Calu3 (cell line): ENCODE data around the gene STX8. TPM values are rescaled to one million over a fixed set of nuclear protein-coding genes. Genes with fewer than 3 reads are reported as not detected.

Experiments
- BruUV-seq: library from RNA; stranded (reverse); fragments of 400-500 nt; replicated peaks from 2 replicates; lab custom pipeline; 2021; lab: Mats Ljungman, UMichigan
- CTCF ChIA-PET: fragments of 300-600 bp; sonication (Branson Sonifier 250); formaldehyde crosslinking; loops from one replicate; lab custom pipeline; 2022; ENCODE audit warnings: antibody characterized with exemption; lab: Charles Lee
- DNase-seq: peaks from one replicate; pipeline ENCODE4 v3.0.0; 2022
- H3K27ac Mint-ChIP-seq: one replicate; pipeline ENCODE4 v1.8.0; 2022; ENCODE audit warnings: mixed read lengths; ENCODE audit not compliant: unreplicated experiment
- H3K27me3 Mint-ChIP-seq: one replicate; pipeline ENCODE4 v1.8.0; 2022; ENCODE audit warnings: mixed read lengths; ENCODE audit not compliant: unreplicated experiment
- H3K36me3 Mint-ChIP-seq: one replicate; pipeline ENCODE4 v1.8.0; 2022; ENCODE audit warnings: mild to moderate bottlenecking, moderate library complexity, mixed read lengths; ENCODE audit not compliant: insufficient read depth, unreplicated experiment
- H3K4me1 Mint-ChIP-seq: one replicate; pipeline ENCODE4 v1.8.0; 2022; ENCODE audit warnings: mild to moderate bottlenecking, low read depth, mixed read lengths; ENCODE audit not compliant: unreplicated experiment
- H3K4me3 Mint-ChIP-seq: one replicate; pipeline ENCODE4 v1.8.0; 2022; ENCODE audit warnings: mild to moderate bottlenecking, low read depth, moderate library complexity, mixed read lengths; ENCODE audit not compliant: unreplicated experiment
- H3K9me3 Mint-ChIP-seq: one replicate; pipeline ENCODE4 v1.8.0; 2022; ENCODE audit warnings: low read depth, mixed read lengths; ENCODE audit not compliant: unreplicated experiment
- CTCF ChIP-seq: fragments of 200-600 bp; IDR thresholded peaks from one replicate; pipeline ENCODE4 v1.8.0; 2022; ENCODE audit warnings: antibody characterized with exemption; ENCODE audit not compliant: unreplicated experiment
- intact Hi-C: fragments of 100-400 bp; cut with micrococcal nuclease; formaldehyde crosslinking; loops from one replicate; pipeline ENCODE4 v1.10.0; 2022; ENCODE audit not compliant: unreplicated experiment
- total RNA-seq: library from RNA; stranded (reverse); gene quantifications from 2 replicates; pipeline ENCODE4 v1.2.3, GENCODE V29; 2022

Gene STX8
- total RNA-seq, 1 experiment from 2014 or later, result 32.4 TPM

GRCh38 chr17:9271989-9272388 lies 303.6 kb downstream of the STX8 start:
- BruUV-seq, result no TSS peak
- Mint-ChIP-seq H3K27ac (no peak overlapping the region), H3K4me1 (no peaks in the 10 kb centered on the region), H3K9me3 (no peaks in the 10 kb centered on the region), H3K36me3 (no peaks in the 10 kb centered on the region), H3K27me3 (no peaks in the 10 kb centered on the region), H3K4me3 (no peak overlapping the region)
- intact Hi-C loops, result no loop called here
- TF ChIP-seq CTCF, result no peak
- DNase-seq, result no peak
- CTCF ChIA-PET, result no interaction called here

GRCh38 chr17:9270921-9271320 lies 304.7 kb downstream of the STX8 start:
- H3K27me3 Mint-ChIP-seq, result no peaks in the 10 kb centered on the region
- TF ChIP-seq CTCF, result no peak
- no peaks in the 10 kb centered on the region for H3K4me1 Mint-ChIP-seq
- no peak overlapping the region for H3K27ac Mint-ChIP-seq
- no peaks in the 10 kb centered on the region for H3K9me3 Mint-ChIP-seq
- no peak for DNase-seq
- CTCF ChIA-PET, result no interaction called here
- no peak overlapping the region for H3K4me3 Mint-ChIP-seq
- intact Hi-C loops, result no loop called here
- no TSS peak for BruUV-seq
- H3K36me3 Mint-ChIP-seq, result no peaks in the 10 kb centered on the region

- CTCF ChIA-PET, result no interaction called here
- no peak for DNase-seq
- no peak for TF ChIP-seq CTCF
- H3K9me3 Mint-ChIP-seq, result no peaks in the 10 kb centered on the region
- BruUV-seq, result no TSS peak
- intact Hi-C loops, result no loop called here
- H3K36me3 Mint-ChIP-seq, result no peaks in the 10 kb centered on the region
- H3K27ac Mint-ChIP-seq, result no peak overlapping the region
- H3K4me1 Mint-ChIP-seq, result no peaks in the 10 kb centered on the region
- H3K4me3 Mint-ChIP-seq, result no peak overlapping the region
- no peaks in the 10 kb centered on the region for H3K27me3 Mint-ChIP-seq
These were observed 306.1 kb downstream of the STX8 start for GRCh38 chr17:9269350-9270035.

- intact Hi-C loops, result no loop called here
- no peaks in the 10 kb centered on the region for H3K36me3 Mint-ChIP-seq
- H3K9me3 Mint-ChIP-seq, result no peaks in the 10 kb centered on the region
- no peaks in the 10 kb centered on the region for H3K4me1 Mint-ChIP-seq
- CTCF ChIA-PET, result no interaction called here
- no peak for DNase-seq
- H3K27ac Mint-ChIP-seq, result no peak overlapping the region
- no peak for TF ChIP-seq CTCF
- H3K4me3 Mint-ChIP-seq, result no peak overlapping the region
- no TSS peak for BruUV-seq
- no peaks in the 10 kb centered on the region for H3K27me3 Mint-ChIP-seq
These were observed 307.1 kb downstream of the STX8 start for GRCh38 chr17:9268546-9268945.
